ENCODE results near the gene FYB2. TPM values are rescaled to one million over a fixed set of nuclear protein-coding genes. Genes with fewer than 3 reads are reported as not detected.

The FYB2 gene
- polyA plus RNA-seq, 1 donor from 2014 or later, result 0.69 TPM

DNA sequence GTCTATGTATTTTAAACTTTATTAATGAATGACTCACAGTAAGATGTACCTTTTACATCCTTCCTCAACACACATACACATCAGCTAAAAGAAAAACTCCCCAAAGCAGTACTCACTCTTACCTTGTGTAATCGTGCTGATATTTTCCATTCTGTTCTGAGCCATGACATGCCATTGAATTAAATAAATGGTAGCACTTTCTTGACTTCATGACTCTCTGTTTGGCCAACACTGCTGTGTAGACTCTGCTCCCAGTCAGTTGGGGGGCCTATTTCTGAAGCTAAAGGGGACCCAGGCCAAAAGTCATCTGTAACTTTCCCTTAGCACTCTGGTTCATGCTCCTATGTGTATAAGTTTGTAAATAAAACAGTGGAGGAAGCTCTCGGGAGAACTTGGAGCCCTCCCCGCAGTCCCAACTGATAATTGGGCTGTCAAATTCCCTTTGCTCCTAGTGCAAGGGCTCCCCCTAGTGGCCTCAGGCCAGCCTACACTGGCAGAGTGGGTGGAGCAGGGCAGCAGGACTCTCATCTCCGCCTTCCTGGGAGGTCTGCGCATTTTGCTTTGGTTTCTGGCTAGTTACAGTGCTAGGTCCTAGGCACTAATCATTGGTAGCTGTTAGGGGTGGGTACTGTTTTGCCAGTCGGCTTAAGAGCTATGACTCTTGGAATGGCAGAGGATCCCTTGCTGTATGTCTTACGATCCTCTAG, 1.7 kb upstream of the FYB2 start:
- no peaks in the 10 kb centered on the region for H3F3A ChIP-seq (ENCODE audit: insufficient read depth, low read length, poor library complexity, severe bottlenecking)
- H3K27me3 ChIP-seq (ENCODE audit: insufficient read depth, low read depth, low read length), result no peaks in the 10 kb centered on the region
- H4K20me1 ChIP-seq (ENCODE audit: insufficient read depth), result no peaks in the 10 kb centered on the region
- no peak overlapping the region for H3K4me3 ChIP-seq (ENCODE audit: low read length)
- H3K9ac ChIP-seq (ENCODE audit: low read length), result no peak overlapping the region
- no peaks in the 10 kb centered on the region for H3K79me2 ChIP-seq (replicated peaks; ENCODE audit: insufficient read depth, low read length)
- no peaks in the 10 kb centered on the region for H3K9me3 ChIP-seq (ENCODE audit: low read length)
- TF ChIP-seq EZH2 (IDR thresholded peaks at IDR 0.05; ENCODE audit: borderline replicate concordance, insufficient read depth, low read length, poor library complexity, severe bottlenecking) (no peak), RAD21 (conservative IDR thresholded peaks at IDR 0.05) (peak; percentile 37), SMC3 (conservative IDR thresholded peaks at IDR 0.05; ENCODE audit: poor library complexity) (peak; percentile 19)
- TF ChIP-seq, protein P1, sequence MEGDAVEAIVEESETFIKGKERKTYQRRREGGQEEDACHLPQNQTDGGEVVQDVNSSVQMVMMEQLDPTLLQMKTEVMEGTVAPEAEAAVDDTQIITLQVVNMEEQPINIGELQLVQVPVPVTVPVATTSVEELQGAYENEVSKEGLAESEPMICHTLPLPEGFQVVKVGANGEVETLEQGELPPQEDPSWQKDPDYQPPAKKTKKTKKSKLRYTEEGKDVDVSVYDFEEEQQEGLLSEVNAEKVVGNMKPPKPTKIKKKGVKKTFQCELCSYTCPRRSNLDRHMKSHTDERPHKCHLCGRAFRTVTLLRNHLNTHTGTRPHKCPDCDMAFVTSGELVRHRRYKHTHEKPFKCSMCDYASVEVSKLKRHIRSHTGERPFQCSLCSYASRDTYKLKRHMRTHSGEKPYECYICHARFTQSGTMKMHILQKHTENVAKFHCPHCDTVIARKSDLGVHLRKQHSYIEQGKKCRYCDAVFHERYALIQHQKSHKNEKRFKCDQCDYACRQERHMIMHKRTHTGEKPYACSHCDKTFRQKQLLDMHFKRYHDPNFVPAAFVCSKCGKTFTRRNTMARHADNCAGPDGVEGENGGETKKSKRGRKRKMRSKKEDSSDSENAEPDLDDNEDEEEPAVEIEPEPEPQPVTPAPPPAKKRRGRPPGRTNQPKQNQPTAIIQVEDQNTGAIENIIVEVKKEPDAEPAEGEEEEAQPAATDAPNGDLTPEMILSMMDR (IDR thresholded peaks at IDR 0.05; ENCODE audit: poor library complexity, severe bottlenecking), result peak; percentile 43
- no peak overlapping the region for H2AFZ ChIP-seq (ENCODE audit: low read depth, low read length)
- no peaks in the 10 kb centered on the region for H3K9me2 ChIP-seq (ENCODE audit: insufficient read depth, low read length)
- H3K4me2 ChIP-seq (ENCODE audit: low read length), result no peak overlapping the region
- no peak overlapping the region for H3K27ac ChIP-seq (ENCODE audit: low read length)
- H3K36me3 ChIP-seq (ENCODE audit: insufficient read depth, low read length), result no peaks in the 10 kb centered on the region

DNA sequence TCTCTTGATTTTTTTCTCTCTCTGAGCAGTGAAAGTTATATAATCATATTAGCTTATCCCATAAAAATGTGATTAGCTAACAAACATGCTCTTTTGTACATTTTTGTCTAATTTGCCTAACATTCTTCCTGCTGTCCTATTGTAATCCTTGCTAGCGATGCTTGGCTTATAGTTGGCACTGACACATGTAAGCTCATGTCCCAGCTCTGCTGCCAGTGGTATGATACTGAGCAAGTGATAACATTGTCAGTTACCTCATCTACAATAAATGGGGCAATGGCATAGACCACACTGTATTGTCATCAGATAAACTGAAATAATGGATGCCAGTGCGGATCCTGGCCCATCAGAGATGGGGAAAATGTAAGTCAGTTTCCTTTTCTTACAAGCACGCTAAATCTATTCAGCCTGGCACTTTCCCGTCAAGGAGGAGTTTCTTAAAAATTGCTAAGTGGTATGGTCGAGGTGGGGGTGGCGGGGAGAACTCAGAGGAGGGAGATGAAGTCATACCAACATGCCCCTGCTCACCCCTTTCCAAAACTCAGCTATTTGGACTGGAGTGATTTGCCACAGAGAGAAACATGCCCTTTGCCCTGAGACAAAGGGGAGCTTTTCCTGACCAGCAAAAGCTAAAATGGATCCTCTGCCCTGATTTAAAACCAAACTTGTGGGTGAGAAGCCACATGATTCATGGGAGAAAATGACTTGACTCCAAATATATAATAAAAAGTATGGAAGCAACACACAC, 1.3 kb downstream of the FYB2 start:
- TF ChIP-seq, protein P2, sequence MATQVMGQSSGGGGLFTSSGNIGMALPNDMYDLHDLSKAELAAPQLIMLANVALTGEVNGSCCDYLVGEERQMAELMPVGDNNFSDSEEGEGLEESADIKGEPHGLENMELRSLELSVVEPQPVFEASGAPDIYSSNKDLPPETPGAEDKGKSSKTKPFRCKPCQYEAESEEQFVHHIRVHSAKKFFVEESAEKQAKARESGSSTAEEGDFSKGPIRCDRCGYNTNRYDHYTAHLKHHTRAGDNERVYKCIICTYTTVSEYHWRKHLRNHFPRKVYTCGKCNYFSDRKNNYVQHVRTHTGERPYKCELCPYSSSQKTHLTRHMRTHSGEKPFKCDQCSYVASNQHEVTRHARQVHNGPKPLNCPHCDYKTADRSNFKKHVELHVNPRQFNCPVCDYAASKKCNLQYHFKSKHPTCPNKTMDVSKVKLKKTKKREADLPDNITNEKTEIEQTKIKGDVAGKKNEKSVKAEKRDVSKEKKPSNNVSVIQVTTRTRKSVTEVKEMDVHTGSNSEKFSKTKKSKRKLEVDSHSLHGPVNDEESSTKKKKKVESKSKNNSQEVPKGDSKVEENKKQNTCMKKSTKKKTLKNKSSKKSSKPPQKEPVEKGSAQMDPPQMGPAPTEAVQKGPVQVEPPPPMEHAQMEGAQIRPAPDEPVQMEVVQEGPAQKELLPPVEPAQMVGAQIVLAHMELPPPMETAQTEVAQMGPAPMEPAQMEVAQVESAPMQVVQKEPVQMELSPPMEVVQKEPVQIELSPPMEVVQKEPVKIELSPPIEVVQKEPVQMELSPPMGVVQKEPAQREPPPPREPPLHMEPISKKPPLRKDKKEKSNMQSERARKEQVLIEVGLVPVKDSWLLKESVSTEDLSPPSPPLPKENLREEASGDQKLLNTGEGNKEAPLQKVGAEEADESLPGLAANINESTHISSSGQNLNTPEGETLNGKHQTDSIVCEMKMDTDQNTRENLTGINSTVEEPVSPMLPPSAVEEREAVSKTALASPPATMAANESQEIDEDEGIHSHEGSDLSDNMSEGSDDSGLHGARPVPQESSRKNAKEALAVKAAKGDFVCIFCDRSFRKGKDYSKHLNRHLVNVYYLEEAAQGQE (IDR thresholded peaks at IDR 0.05; ENCODE audit: borderline replicate concordance), result no peak
- no peaks in the 10 kb centered on the region for H3K79me2 ChIP-seq (replicated peaks; ENCODE audit: insufficient read depth, low read length)
- H3F3A ChIP-seq (ENCODE audit: insufficient read depth, low read length, poor library complexity, severe bottlenecking), result no peaks in the 10 kb centered on the region
- H3K4me3 ChIP-seq (ENCODE audit: low read length), result no peak overlapping the region
- H3K36me3 ChIP-seq (ENCODE audit: insufficient read depth, low read length), result no peaks in the 10 kb centered on the region
- no peak overlapping the region for H2AFZ ChIP-seq (ENCODE audit: low read depth, low read length)
- H3K9me2 ChIP-seq (ENCODE audit: insufficient read depth, low read length), result no peaks in the 10 kb centered on the region
- no peak overlapping the region for H3K27ac ChIP-seq (ENCODE audit: low read length)
- no peak overlapping the region for H3K9ac ChIP-seq (ENCODE audit: low read length)
- no peaks in the 10 kb centered on the region for H4K20me1 ChIP-seq (ENCODE audit: insufficient read depth)
- H3K27me3 ChIP-seq (ENCODE audit: insufficient read depth, low read depth, low read length), result no peaks in the 10 kb centered on the region
- H3K9me3 ChIP-seq (ENCODE audit: low read length), result no peaks in the 10 kb centered on the region
- H3K4me2 ChIP-seq (ENCODE audit: low read length), result no peak overlapping the region

DNA sequence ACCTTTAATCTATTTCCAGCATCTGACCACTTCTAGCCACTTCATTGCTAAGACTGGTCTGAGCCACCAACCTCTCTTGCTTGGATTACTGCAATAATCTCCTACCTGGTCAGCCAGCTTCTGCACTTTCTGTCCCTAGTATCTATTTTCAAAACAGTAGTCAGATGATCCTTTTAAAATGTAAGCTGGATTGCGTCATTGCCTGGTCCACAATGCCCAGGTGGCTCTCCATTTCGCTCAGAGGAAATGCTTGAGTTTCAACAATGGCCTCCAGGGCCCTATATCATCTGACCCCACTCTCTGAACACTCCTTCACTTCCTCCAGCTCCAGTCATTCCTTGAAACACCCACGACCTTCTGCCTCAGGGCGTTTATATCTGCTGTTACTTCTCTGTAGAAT, 2.3 kb downstream of the FYB2 start:
- Histone ChIP-seq H3K9me3 (ENCODE audit: low read length) (no peaks in the 10 kb centered on the region), H3K4me3 (ENCODE audit: low read length) (no peak overlapping the region), H3K79me2 (replicated peaks; ENCODE audit: insufficient read depth, low read length) (no peaks in the 10 kb centered on the region), H3K27ac (ENCODE audit: low read length) (no peak overlapping the region), H3K9ac (ENCODE audit: low read length) (no peak overlapping the region), H3K9me2 (ENCODE audit: insufficient read depth, low read length) (no peaks in the 10 kb centered on the region), H3K27me3 (ENCODE audit: insufficient read depth, low read depth, low read length) (no peaks in the 10 kb centered on the region), H2AFZ (ENCODE audit: low read depth, low read length) (no peak overlapping the region), H3K36me3 (ENCODE audit: insufficient read depth, low read length) (no peaks in the 10 kb centered on the region), H4K20me1 (ENCODE audit: insufficient read depth) (no peaks in the 10 kb centered on the region), H3K4me2 (ENCODE audit: low read length) (no peak overlapping the region), H3F3A (ENCODE audit: insufficient read depth, low read length, poor library complexity, severe bottlenecking) (no peaks in the 10 kb centered on the region)
- TF ChIP-seq, protein P1 (IDR thresholded peaks at IDR 0.05; ENCODE audit: poor library complexity, severe bottlenecking), result no peak
- TF ChIP-seq, protein P2 (IDR thresholded peaks at IDR 0.05; ENCODE audit: borderline replicate concordance), result no peak
- no peak for TF ChIP-seq EZH2 (IDR thresholded peaks at IDR 0.05; ENCODE audit: borderline replicate concordance, insufficient read depth, low read length, poor library complexity, severe bottlenecking)
- no peak for TF ChIP-seq EP300 (conservative IDR thresholded peaks at IDR 0.05; ENCODE audit: poor library complexity, severe bottlenecking)
- TF ChIP-seq RAD21 (conservative IDR thresholded peaks at IDR 0.05), result no peak
- TF ChIP-seq POLR2AphosphoS5 (IDR thresholded peaks at IDR 0.05), result no peak
- no peak for TF ChIP-seq TAF1 (IDR thresholded peaks at IDR 0.05; ENCODE audit: low read depth)
- TF ChIP-seq MXI1 (conservative IDR thresholded peaks at IDR 0.05; ENCODE audit: poor library complexity, severe bottlenecking), result no peak

Measured in neural cell (in vitro differentiated cells).